Islet precursor cell (in vitro differentiated cells): Measurements from ENCODE around the gene VPS8.
"Not testable (repeated sequence)": the region's sequence is repeated elsewhere in the genome, so short reads cannot be mapped to it uniquely, and the experiment has no call there.

Experiments used
- DNase-seq: peaks from one replicate; pipeline ENCODE4 v3.0.0-alpha.2; 2018

The VPS8 gene

GRCh38 chr3:184932777-184933176 is 120.8 kb downstream of the VPS8 start:
- no peak for DNase-seq

GRCh38 chr3:184937611-184938010 is 125.6 kb downstream of the VPS8 start:
- DNase-seq, result no peak

GRCh38 chr3:184941408-184941807 is 129.4 kb downstream of the VPS8 start:
- no peak for DNase-seq

- DNase-seq, result no peak
Measured at GRCh38 chr3:184942735-184943134, 130.8 kb downstream of the VPS8 start.

GRCh38 chr3:184944241-184944640 is 132.3 kb downstream of the VPS8 start:
- no peak for DNase-seq

DNA sequence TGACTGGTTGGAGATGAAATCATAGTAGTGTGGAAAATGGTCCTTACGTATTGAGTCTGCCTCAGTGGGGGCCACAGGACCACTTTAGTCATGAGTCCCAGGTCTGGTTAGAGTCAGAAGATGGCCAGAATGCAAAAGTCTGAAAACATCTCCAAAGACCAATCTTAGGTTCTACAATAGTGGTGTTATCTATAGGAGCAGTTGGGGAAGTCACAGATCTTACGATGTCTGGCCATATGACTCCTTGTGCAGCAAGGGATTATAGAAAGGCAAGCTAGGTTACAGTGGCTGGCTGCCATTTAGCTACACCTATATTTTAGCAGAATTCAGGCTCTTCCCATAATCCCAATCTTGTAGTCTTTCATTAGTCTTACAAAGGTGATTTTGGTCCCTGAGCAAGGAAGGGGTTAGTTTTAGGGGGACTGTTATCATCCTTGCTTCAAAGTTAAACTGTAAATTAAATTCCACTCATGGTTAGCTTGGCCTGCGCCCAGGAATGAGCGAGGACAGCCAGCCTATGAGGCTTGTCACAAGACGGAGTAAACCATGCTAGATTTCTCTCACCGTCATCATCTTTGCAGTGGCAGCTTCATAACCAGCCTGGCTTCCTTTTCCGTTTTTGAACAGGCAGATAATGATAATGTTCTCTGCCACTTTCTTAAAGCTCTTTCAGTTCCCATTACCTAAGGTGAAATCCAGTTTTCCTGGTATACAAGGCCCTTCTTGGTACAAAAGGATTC is 134.1 kb downstream of the VPS8 start:
- DNase-seq, result no peak

GRCh38 chr3:184946917-184947316 is 135.0 kb downstream of the VPS8 start:
- DNase-seq, result no peak

DNA sequence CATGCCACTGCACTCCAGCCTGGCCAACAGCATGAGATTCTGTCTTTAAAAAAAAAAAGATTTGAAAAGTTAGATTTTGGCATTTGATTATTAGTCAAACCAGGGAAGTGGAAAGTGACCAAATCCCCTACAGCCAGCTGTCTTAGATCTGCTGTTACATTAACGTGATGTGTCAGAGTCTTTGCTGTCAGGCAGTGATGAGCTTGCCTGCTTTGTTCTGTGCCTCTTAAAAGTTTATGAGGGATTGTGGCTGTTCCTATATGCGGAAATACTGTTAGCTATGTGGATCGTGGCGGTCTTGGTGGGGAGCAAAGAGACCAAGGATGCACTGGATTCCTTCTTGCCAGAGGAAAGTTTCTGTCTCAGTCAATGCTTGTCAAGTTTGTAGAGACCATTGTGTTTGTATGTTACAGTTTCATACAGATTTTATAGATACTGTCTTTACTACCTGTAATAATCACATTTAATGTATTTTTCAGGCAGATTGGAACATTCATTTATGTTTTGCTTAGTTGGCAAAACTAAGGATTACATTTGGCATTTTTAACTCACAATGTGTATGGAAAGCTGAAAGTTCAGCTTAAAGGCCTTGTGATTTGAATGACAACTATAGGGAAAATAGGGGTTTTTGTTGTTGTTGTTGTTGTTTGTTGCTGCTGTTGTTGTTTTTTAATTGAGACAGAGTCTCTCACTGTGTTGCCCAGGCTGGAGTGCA is 137.4 kb downstream of the VPS8 start:
- no peak for DNase-seq

- DNase-seq, result not testable (repeated sequence)
Measured at GRCh38 chr3:184950816-184951215, 138.8 kb downstream of the VPS8 start.

DNA sequence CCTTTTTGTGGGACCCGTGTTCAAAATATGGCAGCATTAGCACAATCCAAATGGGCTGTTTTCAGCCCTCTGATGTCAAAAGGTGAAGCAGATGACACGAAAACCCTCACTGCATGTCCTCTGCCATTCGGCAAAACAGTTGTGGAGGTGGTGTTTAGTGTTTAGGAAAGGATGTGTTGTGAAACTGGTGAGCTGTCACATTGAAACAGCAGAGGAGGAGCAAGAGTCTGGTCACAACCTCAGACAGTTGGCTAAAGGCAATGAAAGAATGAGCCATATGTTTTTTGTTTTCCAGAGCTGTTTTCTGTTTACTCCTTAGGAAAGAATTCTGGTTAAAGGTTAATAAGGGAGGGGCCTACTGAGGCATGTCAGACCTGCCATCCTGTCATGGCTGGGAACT is 140.7 kb downstream of the VPS8 start:
- DNase-seq, result no peak

DNA sequence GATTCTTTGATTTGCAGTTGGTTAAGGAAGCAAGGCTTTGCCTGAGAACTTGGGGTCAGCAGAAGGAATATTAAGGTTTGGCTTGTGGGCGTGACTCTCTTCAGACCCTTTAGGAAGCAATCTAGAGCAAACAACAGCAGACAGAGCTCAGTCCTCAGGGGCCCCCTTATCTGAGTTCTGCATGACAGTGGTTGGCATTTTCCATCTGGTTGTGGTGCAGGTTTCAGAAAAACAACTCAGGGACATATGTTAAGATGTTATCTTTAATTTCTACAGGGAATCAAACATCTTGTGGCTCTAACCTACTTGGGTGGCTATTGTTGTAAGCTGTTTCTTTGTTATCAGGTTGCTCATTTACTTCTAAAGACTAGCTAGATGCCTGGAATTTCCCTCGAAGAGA is 141.4 kb downstream of the VPS8 start:
- DNase-seq, result no peak

DNA sequence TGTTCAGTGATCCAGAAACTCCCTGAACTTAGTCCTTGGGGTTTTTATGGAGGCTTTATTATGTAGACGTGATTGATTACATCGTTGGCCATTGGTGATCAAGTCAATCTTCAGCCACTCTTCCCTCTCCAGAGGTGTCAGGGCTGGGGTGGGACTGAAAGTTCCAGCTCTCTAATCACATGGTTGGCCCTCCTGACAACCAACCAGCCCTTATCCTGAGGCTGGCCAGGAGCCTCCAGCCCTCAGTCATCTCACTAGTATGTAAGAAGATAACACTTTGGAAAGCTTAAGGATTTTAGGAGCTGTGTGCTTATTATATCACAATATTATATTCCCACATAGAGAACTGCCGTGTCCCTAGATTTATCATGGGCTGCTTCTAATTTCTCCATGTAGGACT is 142.3 kb downstream of the VPS8 start:
- no peak for DNase-seq

GRCh38 chr3:184954851-184955250 is 142.9 kb downstream of the VPS8 start:
- not testable (repeated sequence) for DNase-seq

DNA sequence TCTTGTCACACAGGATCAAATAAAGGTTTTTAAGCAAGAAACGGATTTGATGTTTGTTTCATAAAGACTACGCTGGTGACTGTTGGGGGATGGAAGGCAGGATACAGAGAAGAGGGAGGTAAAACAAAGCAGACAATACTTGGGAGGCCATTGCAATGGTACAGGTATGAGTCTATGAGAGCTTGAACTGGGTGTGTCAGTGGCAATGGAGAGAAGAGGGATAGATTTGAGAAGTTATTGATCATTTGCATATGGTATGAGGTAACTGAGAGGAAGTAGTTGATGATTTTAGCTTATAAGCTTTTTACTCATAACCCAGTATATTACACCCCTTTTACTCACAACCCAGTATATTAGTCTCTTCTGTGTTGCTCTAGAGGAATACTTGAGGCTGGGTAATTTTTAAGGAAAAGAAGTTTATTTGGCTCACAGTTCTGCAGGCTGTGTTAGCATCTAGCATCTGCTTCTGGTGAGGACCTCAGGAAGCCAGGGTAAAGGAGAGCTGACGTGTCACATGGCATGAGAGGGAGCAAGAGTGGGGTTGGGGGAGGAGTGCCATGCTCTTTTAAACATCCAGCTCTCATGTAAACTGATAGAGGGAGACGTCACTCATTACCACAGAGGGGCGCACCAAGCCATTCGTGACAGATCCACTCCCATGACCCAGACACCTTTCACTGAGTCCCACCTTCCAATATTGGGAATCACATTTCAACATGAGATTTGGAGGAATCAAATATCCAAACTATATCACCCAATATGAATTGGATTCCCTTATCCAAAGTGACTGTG is 153.9 kb downstream of the VPS8 start:
- DNase-seq, result no peak

DNA sequence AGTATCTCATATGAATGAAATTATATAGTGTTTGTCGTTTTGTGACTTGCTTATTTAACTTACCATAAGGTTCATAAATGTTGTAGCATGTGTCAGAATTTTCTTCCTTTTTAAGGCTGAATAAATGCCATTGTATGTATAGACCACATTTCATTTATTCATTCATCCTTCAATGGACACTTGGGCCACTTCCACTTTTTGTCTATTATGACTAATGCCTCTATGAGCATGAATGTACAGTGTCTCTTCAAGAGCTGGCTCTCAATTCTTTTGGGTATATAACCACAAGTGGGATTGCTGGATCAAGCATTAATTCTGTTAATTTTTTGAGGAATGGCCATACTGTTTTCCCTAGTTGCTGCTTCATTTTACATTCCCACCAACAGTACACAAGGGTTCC is 156.1 kb downstream of the VPS8 start:
- no peak for DNase-seq

DNA sequence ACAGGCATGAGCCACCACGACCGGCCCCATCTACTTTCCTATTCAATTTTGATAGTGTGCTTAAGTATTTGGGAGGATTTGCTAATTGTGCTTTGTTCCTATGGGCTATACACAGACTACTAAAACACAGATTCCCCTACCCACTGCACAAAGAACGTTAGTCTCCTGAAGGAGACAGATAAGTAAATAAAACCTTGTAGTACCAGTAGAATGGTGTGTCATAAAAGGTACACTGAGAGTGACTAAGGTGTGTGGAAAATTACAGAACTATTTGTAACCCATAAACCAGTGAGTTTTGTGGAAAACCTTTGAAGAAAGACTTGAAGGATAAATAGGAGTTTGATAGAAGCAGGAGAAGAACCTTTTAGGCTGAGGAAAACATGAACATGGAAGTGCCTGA is 158.2 kb downstream of the VPS8 start:
- no peak for DNase-seq

GRCh38 chr3:184977796-184978195 is 165.8 kb downstream of the VPS8 start:
- no peak for DNase-seq

- DNase-seq, result no peak
Measured at GRCh38 chr3:184981071-184981470, 169.1 kb downstream of the VPS8 start.

DNA sequence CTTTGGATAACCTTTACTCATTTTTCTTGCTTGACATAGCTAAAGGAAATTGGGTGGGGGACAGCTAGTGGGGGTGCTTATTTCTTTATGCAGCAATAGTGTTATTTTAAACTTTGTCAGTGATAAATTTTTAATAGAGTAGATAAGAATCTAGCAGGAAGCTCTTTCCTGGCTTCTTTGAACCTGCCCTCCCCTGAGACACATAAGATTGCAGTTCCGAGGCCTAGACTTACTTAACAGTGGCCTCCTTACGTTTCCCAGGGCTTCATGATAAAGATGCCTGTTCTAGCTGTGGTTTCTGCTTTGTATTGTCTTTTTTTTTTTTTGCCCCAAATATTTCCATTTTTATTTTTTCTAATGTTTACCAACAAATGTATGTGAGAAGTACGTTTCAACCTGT is 170.1 kb downstream of the VPS8 start:
- no peak for DNase-seq

GRCh38 chr3:184985586-184985985 is 173.6 kb downstream of the VPS8 start:
- no peak for DNase-seq

- DNase-seq, result no peak
Measured at GRCh38 chr3:184986366-184986889, 174.5 kb downstream of the VPS8 start.

DNA sequence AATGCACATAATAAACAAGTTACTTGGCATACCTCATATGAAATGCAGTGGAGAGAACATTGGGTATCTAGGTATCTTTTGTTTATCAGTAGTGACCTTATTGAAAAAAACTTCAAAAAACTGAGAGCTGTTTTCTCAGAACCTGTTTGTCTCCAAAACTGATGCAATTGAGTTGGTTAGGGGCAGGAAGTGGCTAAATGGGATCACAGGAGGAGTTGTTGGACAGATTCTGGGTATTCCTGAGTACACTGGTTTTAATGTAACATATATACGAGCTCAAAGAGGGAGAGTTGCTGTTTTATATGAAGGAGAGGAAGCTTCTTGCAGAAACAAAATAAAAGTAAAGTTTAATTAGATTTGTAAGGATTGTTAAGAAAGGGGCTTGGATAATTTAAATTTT is 181.4 kb downstream of the VPS8 start:
- DNase-seq, result no peak

DNA sequence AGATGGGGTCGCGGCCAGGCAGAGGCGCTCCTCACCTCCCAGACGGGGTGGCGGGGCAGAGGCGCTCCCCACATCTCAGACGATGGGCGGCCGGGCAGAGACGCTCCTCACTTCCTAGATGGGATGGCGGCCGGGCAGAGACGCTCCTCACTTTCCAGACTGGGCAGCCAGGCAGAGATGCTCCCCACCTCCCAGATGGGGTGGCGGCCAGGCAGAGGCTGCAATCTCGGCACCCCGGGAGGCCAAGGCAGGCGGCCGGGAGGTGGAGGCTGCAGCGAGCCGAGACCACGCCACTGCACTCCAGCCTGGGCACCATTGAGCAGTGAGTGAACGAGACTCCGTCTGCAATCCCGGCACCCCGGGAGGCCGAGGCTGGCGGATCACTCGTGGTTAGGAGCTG is 191.9 kb downstream of the VPS8 start:
- not testable (repeated sequence) for DNase-seq

GRCh38 chr3:185009650-185010049 is 197.7 kb downstream of the VPS8 start:
- no peak for DNase-seq
